ENCODE measurements around the gene TCAF1.

The TCAF1 gene

DNA sequence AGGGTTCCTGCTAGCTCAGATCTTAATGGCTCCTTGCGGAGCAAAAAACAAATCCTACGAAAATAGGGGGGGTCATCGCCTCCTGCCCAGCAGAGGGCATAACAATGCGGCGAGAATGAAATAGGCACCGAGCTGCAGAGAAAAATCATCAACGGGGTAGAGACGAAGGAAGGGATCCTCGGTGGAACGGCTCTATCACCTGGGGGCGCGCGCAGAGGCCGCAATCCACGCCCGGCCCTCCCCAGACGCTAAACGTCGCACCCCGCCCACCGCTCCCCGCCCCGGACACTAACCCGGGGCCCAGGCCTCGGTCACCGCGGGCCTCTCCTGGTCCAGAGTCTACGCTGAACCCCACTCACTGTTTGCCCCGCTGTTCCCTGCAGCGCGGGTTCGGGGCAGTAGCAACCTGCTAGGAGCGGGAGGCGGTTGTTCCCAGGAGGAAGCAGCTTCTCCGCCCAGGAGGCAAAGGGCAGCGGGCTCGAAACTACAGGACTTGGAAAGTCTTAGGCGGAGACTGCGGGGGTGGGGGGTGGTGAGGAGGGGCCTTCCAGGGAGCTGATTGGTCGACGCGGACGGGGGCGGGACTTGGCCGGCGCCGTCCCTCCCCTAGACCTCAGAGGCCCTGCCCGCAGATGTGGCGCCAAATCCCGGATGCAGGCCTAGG lies at the start of gene TCAF1:
TSS of gene TCAF1 (minus strand) at position 509 of the 664 bp plus-strand sequence. CDS start 25,568 bp downstream, outside the sequence.
- peak; percentile 85 for TF ChIP-seq TAF1 (IDR thresholded peaks at IDR 0.05; ENCODE audit: low read depth)
- no peak for TF ChIP-seq TCF12 (IDR thresholded peaks at IDR 0.05; ENCODE audit: low read depth)
- peak; percentile 40; the same call in 1 of the 2 replicates for TF ChIP-seq NFIC (IDR thresholded peaks at IDR 0.05)
- TF ChIP-seq RAD21 (IDR thresholded peaks at IDR 0.05; ENCODE audit: low read depth) = no peak
- peak; percentile 94 for TF ChIP-seq EGR1 (IDR thresholded peaks at IDR 0.05)
- TF ChIP-seq, protein P1, sequence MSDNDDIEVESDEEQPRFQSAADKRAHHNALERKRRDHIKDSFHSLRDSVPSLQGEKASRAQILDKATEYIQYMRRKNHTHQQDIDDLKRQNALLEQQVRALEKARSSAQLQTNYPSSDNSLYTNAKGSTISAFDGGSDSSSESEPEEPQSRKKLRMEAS (IDR thresholded peaks at IDR 0.05) = peak; percentile 22; the same call in 1 of the 2 replicates

DNA sequence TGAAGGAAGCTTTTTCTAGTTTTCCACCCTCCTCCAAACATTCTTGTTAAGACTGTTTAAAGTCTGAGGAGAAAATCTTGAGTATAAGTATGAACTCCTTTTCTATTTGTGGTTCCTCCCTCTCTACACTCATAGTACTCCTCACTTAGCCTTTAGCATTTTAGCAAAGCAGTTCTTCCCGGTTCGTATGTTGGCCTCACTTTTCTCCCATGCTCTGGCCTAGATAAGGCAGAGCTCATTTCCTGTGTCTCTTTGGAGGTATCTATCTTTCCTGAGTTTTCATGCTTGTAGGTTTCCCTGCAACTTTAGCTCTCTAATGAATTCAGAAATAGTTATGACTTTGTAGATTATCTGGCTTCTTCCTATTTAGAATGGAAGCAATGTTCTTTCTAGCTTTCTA lies 46.8 kb upstream of the TCAF1 start:
- no peak for TF ChIP-seq EGR1 (IDR thresholded peaks at IDR 0.05)
- no peak for TF ChIP-seq FOXM1 (IDR thresholded peaks at IDR 0.05; ENCODE audit: borderline replicate concordance, low read depth)
- TF ChIP-seq, protein P1 (IDR thresholded peaks at IDR 0.05) = no peak
- TF ChIP-seq YY1 (IDR thresholded peaks at IDR 0.05; ENCODE audit: low read depth) = no peak
- TF ChIP-seq RAD21 (IDR thresholded peaks at IDR 0.05; ENCODE audit: low read depth) = no peak
- TF ChIP-seq CEBPB (IDR thresholded peaks at IDR 0.05) = no peak
- no peak for TF ChIP-seq NFIC (IDR thresholded peaks at IDR 0.05)
- TF ChIP-seq TCF12 (IDR thresholded peaks at IDR 0.05; ENCODE audit: low read depth) = no peak

GRCh38 chr7:143947111-143947510 lies 45.1 kb upstream of the TCAF1 start:
- TF ChIP-seq RAD21 (IDR thresholded peaks at IDR 0.05; ENCODE audit: low read depth) = no peak
- TF ChIP-seq EP300 (IDR thresholded peaks at IDR 0.05; ENCODE audit: borderline replicate concordance) = no peak
- TF ChIP-seq ZBTB7A (IDR thresholded peaks at IDR 0.05; ENCODE audit: low read depth) = no peak
- TF ChIP-seq, protein P2, sequence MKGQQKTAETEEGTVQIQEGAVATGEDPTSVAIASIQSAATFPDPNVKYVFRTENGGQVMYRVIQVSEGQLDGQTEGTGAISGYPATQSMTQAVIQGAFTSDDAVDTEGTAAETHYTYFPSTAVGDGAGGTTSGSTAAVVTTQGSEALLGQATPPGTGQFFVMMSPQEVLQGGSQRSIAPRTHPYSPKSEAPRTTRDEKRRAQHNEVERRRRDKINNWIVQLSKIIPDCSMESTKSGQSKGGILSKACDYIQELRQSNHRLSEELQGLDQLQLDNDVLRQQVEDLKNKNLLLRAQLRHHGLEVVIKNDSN (IDR thresholded peaks at IDR 0.05) = no peak
- no peak for TF ChIP-seq TAF1 (IDR thresholded peaks at IDR 0.05; ENCODE audit: low read depth)
- TF ChIP-seq, protein P3, sequence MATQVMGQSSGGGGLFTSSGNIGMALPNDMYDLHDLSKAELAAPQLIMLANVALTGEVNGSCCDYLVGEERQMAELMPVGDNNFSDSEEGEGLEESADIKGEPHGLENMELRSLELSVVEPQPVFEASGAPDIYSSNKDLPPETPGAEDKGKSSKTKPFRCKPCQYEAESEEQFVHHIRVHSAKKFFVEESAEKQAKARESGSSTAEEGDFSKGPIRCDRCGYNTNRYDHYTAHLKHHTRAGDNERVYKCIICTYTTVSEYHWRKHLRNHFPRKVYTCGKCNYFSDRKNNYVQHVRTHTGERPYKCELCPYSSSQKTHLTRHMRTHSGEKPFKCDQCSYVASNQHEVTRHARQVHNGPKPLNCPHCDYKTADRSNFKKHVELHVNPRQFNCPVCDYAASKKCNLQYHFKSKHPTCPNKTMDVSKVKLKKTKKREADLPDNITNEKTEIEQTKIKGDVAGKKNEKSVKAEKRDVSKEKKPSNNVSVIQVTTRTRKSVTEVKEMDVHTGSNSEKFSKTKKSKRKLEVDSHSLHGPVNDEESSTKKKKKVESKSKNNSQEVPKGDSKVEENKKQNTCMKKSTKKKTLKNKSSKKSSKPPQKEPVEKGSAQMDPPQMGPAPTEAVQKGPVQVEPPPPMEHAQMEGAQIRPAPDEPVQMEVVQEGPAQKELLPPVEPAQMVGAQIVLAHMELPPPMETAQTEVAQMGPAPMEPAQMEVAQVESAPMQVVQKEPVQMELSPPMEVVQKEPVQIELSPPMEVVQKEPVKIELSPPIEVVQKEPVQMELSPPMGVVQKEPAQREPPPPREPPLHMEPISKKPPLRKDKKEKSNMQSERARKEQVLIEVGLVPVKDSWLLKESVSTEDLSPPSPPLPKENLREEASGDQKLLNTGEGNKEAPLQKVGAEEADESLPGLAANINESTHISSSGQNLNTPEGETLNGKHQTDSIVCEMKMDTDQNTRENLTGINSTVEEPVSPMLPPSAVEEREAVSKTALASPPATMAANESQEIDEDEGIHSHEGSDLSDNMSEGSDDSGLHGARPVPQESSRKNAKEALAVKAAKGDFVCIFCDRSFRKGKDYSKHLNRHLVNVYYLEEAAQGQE (IDR thresholded peaks at IDR 0.05; ENCODE audit: low read depth) = no peak
- TF ChIP-seq NFIC (IDR thresholded peaks at IDR 0.05) = no peak
- TF ChIP-seq TCF12 (IDR thresholded peaks at IDR 0.05; ENCODE audit: low read depth) = no peak
- TF ChIP-seq, protein P1 (IDR thresholded peaks at IDR 0.05) = no peak
- no peak for TF ChIP-seq CREB1 (IDR thresholded peaks at IDR 0.05; ENCODE audit: low read depth)
- TF ChIP-seq CEBPB (IDR thresholded peaks at IDR 0.05) = no peak

DNA sequence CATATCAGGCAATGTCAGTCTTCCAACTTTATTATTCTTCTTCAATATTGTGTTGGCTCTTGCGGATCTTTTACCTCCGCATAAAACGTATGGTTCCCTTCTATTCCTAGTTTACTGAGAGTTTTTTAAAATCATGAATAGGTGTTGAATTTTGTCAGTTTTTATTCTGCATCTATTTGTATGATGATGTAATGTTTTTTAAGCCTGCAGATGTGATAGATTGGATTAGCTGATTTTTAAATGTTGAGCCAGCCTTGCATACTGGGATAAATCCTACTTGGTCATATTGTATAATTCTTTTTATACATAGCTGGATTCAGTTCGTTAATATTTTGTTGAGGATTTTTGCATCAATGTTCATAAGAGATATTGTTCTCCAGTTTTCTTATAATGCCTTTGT lies 43.4 kb upstream of the TCAF1 start:
- TF ChIP-seq, protein P2 (IDR thresholded peaks at IDR 0.05) = no peak
- TF ChIP-seq TEAD4 (IDR thresholded peaks at IDR 0.05) = no peak
- TF ChIP-seq CREB1 (IDR thresholded peaks at IDR 0.05; ENCODE audit: low read depth) = no peak

DNA sequence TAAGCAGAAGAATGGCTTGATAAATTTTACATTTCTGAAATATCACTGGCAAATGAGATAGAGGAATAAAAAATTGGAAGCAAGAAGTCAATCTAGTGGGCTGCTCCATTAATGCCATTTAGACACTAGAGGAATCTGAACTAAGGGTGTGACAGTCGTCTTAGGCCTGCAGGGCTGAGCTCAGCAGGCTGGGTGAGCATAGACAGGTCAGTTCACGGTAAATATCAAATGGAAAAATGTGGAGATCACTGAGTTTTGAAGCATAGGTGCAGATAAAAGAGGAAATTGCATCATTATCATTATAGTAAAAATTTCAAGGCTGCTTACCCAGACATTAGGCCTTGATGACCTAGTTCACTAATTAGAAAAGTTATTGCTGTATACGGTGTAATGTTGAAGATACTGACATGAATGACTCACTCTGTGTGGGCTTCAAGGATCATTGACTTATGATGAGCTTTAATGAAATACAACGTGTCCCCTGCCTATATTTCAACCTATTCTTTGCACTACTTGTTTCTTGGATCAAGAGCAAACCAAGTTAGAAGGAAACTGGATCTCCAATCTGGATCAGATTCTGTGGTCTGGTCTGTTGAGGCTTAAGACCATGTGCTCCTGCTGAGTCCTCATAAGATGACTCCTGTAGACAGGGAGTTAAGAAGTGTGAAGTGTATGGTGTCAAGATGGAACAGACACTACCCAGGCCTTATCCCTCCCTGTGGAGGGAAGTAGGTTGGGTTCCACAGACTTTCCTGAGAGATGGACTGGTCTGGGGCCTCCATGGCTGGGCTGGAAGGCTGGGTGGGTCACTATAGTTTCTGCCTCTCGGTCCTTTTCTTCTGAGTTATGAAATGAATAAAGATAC lies 36.6 kb upstream of the TCAF1 start:
- TF ChIP-seq EP300 (IDR thresholded peaks at IDR 0.05; ENCODE audit: borderline replicate concordance) = no peak
- TF ChIP-seq, protein P3 (IDR thresholded peaks at IDR 0.05; ENCODE audit: low read depth) = no peak
- TF ChIP-seq ZBTB7A (IDR thresholded peaks at IDR 0.05; ENCODE audit: low read depth) = no peak
- no peak for TF ChIP-seq TCF12 (IDR thresholded peaks at IDR 0.05; ENCODE audit: low read depth)
- no peak for TF ChIP-seq NFIC (IDR thresholded peaks at IDR 0.05)
- no peak for TF ChIP-seq RAD21 (IDR thresholded peaks at IDR 0.05; ENCODE audit: low read depth)
- no peak for TF ChIP-seq TEAD4 (IDR thresholded peaks at IDR 0.05)
- TF ChIP-seq FOXM1 (IDR thresholded peaks at IDR 0.05; ENCODE audit: borderline replicate concordance, low read depth) = no peak
- TF ChIP-seq, protein P1 (IDR thresholded peaks at IDR 0.05) = no peak
- TF ChIP-seq YY1 (IDR thresholded peaks at IDR 0.05; ENCODE audit: low read depth) = no peak
- no peak for TF ChIP-seq CREB1 (IDR thresholded peaks at IDR 0.05; ENCODE audit: low read depth)
- TF ChIP-seq TAF1 (IDR thresholded peaks at IDR 0.05; ENCODE audit: low read depth) = no peak
- TF ChIP-seq EGR1 (IDR thresholded peaks at IDR 0.05) = no peak
- TF ChIP-seq, protein P2 (IDR thresholded peaks at IDR 0.05) = no peak
- no peak for TF ChIP-seq CEBPB (IDR thresholded peaks at IDR 0.05)

All from Ishikawa (cell line).